ENCODE data around the gene WDFY4.

The WDFY4 gene

DNA sequence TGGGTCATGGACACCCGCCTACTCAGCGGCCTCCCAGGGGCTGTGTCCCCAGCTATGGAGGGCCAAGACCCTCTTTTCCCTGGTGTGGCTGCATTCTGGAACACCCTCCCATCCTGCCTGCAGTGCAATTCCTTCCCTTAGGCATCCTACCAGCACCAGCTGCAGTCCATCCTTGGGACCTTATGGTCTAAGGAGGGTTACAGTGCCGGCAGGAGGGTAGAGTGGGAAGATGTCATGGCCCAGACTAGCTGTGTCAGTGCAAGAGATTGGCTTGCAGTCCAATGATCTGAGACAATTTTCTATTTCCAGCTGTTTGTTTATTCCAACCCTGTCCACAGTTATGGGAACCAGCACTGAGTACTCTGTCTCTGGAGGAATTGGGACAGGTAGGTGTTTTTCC is 92.4 kb downstream of the WDFY4 start:
- DNase-seq, result no peak

DNA sequence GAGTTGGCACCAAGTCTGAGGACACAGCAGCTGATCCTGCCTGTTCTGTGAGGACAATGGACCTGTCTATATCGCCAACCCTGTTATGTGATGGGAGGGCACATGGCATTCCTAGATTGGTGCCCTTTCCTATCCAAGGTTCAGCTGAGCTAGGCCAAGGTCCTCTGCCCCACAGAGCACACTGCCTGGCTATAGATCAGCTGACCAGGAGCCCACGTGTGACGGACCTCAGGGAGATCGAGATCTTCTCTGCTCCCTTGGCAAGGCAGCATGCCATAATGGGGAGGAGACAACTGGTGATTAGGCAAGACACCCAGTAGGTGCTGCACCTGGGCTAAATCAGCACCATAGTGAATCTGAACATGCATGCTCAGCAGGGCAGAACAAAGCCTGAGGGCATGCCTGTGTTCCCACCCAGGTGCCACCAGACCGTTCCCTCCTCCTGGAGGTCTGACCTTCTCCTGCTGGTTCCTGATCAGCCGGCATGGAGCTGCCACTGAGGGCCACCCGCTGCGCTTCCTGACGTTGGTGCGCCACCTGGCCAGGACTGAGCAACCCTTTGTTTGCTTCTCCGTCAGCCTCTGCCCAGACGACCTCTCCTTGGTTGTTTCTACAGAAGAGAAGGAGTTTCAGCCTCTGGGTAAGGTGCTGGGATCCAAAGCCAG is 93.7 kb downstream of the WDFY4 start:
- no peak for DNase-seq

DNA sequence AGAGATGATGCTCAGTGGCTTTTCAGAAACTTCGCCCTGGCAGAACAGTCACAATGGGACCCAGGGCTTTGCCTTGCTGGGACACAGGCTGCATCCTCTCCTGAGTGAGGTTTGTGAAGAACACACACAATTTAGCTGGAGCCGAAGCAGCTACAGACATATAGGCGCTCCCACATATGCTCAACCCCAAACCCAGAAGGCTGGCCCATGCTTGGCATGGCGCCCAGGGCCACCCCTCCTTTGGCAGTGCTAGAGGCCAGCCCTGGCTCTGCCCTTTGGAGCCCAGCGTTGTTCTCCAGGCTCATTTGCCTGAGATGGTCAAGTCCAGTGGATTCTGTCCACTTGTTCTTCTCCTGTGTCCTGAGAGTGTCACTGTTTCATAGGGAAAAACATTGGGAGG is 94.4 kb downstream of the WDFY4 start:
- DNase-seq, result no peak

DNA sequence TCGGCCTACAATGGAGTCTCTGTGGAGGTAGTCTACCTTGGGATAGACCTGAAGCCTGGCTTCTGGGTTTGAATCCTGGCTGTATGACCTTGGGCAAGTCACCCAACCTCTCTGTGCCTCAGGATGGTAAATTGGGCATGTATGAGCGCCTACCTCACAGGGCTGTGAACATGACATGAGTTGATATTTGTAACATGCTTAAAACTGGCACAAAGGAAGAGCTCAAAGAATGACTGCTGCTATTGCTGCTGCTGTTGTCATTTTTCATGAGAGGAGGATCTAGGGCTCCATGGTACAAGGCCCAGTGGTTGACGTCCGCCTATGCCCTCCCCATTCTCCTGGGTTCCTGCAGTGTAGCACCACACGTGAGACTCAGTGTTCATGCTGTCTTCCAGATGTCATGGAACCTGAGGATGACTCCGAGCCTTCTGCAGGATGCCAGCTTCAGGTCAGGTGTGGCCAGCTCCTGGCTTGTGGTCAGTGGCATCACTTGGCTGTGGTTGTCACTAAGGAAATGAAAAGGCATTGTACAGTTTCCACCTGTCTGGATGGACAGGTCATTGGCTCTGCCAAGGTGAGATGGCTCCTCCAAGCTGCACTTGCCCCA is 95.0 kb downstream of the WDFY4 start:
- DNase-seq, result no peak

DNA sequence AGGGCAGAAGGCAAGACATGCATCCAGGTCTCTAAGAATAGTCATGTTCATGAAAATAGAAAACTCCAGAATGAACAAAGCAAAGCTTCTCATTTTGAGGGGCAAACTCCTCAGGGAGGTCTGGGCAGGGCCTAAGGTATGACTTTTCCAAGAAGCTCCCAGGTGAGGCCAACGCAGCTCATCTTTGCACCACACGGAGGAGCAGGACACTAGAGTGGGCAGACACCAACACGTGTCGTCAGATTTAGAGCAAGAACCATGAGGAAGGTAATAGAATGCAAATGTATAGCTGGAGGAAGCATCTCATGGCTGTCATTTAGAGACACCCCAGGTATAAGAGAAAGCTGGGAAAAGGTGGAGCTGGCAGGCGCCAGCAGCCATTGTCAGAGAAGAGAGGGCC is 95.7 kb downstream of the WDFY4 start:
- no peak for DNase-seq

DNA sequence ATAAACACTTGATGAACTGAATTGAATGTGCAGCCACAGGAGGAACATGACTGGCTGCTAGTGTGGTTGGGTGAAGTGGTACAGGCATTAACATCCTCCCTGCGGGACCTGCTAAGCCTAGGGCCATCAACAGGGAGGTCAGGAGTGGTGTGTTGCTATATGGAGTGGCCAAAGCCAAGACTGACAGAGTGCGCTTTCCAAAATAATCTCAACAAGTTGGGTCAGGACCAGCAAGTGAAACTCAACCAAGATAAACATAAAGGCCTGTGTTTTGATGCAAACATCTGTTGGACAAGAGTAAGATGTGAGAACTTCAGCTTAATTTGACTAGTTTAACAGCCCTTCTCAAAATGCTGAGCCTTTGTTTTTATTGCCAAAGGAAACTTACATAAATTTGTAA is 97.7 kb downstream of the WDFY4 start:
- DNase-seq, result no peak

DNA sequence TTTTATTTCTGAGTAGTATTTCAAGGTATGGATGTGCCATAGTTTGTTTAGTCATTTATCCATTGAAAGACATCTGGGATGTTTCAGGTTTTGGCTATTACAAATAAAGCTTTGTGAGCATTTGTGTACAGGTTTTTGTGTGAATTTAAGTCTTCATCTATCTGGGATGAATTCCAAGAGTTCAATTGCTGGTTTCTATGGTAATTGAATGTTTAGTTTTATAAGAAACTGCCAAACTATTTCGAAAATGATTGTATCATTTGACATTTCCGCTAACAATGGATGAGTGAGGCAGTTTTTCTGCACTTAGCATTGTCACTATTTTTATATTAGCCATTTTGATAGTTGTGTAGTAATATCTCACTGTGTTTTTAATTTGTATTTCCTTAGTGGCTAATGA is 99.4 kb downstream of the WDFY4 start:
- no peak for DNase-seq

DNA sequence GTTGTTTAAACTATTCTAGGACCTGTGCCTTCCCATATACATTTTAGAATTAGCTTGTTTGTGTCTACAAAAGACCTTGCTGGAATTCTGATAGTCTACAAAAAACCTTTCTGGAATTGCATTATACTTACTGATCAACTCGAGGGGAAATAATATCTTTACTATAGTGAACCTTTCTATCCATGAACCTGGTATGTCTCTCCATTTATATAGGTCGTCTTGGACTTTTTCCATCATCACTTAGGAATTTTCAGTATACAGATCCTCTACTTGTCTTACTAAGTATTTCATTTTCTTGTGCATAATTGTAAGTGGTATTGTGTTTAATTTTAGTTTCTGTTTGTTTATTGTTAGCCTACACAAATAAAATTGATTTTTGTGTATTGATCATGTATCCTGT is 101.1 kb downstream of the WDFY4 start:
- no peak for DNase-seq

DNA sequence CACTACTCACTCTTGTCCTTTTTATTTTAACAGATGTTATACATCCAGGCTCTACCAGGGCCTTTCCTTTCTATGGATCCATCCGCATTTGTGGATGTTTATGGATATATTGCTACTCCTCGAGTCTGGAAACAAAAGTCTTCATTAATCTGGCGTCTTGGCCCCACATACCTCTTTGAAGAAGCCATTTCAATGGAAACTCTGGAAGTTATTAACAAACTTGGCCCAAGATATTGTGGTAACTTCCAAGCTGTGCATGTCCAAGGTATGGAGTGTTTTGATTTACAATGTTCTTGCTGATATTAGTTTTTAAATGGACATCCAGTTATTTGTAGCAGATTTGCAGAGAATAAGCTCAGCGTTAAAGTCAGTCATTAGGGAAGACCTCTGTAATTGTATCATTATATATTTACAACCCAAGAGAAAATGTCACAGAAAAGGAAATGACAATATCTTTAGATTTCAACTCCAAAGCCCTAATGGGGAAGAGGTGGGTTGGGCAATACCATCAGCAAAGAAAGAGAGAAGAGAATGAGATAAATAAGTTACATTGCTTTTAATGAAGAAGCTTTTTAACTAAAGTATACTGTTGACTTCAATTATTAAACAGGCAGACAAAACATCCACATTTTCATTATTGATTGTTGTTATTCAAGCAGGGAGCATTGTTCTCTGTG is 102.1 kb downstream of the WDFY4 start:
- no peak for DNase-seq

DNA sequence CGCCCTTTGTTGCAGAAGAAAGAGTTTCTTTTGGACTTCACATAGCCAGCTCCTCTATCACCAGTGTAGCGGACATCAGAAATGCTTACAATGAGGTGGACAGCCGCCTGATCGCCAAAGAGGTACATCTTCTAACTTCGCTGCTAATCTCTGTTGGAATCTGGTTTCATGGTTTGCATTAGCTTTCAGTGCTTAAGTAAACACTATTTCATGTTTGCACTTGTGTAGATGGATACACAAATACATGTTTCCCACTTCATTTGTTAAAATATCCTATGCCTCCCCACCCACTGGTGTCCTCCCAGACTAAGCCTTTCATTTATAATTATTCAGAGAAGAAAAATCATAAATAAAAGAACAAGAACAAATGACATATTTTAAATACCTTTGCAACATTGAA is 103.9 kb downstream of the WDFY4 start:
- no peak for DNase-seq

DNA sequence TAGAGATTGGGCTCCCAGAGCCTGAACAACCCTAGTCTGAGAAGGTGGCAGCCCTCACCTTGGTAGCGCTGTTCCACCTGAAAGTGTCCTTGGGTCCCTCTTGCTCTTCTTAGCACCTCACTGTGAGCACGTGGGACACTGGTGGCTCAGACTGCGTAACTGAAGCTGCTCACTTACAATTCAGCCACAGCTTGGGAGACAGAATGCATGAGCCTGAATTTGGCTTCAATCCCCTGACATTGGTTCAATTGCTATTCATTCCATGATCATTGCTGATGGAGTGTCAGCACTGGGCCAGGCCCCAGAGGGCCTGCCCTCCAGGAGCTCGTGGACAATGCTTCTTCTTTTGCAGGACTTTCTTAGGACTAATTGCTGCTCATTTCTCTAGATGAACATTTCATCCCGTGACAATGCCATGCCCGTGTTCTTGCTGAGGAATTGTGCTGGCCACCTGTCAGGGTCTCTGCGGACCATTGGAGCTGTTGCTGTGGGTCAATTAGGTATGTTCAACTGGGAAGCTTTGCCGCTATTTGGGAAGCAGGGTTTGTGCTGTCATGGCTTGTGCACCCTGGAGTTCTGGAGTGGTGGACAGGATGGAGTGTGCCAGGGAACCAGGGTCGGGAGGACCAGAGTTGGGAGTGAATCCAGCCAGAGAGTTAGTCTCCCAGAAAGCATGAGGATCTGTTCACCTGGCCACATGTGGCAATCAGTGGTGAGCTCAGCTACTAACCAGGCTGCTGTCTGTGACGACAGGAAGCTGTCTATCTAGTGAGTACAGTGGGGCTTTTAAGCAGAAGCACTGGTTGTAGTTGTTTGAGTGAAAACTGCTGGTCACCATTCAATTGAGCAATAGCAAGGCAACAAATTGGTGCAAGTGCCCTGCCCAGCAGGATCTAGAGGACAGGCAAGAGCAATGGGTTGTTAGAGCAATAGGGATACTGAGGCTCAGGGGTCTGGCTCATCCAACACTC is 105.1 kb downstream of the WDFY4 start:
- DNase-seq, result no peak

DNA sequence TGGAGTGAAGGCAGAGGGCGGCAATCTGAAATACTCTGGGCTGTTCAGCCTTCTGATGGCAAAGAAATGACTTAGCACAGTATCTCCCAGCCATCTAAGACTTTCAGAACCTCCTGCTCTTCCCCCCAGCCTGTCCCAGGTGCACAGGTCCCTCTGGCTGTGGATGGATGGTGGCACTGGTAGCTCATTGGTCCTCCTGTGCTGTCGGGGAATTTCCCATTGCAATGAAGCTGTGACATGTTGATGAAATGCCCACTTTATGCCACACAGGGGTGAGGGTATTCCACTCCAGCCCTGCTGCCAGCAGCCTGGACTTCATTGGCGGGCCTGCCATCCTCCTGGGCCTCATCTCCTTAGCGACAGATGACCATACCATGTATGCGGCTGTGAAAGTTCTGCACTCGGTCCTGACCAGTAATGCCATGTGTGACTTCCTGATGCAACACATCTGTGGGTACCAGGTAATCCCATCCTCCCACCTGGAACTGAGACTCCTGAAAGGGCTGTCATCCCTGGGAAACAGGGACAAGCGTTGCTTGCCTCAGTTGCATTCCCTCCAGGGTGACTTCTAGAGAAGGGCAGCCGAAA is 105.9 kb downstream of the WDFY4 start:
- DNase-seq, result no peak

DNA sequence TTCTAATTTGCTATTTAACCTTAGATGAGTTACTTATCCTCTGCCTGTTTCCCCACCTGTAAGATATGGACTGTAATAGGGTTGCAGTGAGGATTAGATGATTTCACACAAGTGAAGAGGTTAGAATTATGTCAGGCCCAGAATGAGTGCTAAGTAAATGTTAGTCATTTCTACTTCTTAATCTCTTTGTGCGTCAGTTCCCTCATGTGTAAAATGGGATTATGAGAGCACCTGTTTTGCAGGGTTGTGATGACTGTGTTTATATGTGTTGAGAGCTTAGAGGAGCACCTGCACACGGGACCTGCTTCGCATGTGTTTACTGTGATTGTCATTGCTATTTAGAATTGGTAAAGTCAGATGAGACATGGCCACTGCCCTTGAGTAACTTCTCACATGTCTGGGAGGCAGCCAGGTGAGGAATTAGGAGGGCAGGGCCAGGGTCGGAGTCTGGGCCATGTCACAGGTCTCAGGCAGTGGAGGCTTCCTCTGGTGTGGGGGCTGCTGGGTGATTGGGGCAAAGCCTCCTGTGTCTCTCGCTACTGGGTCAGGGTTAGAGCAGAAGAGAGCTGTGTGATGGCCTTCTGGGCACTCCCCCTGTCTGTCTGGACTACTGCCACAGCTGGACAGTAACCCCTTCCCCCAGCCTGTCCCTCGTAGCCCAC is 106.7 kb downstream of the WDFY4 start:
- DNase-seq, result no peak

DNA sequence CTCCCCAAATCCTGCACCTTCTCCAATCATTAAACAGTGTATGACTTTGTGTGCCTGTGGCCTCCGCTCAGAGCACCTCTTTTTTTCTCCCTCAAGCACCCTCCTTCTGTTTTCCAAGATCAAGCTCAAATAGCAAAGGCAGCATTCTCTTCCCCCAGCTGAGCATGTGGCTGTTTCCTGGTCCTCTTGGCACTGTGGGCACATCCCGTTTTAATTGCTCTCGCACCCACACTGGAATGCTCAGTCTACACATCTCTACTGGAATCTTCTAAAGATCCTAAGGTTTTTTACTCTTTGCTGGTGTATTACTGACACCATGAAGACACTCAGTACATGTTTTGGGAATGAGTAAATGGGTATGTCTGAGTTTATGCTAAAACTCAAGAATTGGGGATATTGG is 107.4 kb downstream of the WDFY4 start:
- no peak for DNase-seq

DNA sequence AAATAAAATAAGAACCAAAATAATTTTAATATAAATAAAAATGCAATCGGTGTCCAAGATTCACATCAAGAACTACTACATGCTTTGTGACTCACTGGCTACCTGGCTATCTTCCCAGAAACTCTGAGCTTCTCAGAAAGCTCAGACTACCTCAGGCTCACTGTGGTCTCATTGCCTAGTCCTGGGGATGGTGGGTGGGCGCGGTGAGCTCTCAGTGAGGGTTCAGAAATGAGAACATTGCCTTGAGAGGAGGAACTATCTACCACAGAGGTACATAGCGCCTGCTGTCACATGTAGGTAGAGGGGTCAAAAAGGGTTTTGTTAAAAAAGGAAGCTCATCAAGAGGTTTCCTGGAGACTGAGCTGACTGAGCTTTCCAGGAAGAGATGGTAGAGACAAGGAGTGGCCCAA is 108.0 kb downstream of the WDFY4 start:
- no peak for DNase-seq

DNA sequence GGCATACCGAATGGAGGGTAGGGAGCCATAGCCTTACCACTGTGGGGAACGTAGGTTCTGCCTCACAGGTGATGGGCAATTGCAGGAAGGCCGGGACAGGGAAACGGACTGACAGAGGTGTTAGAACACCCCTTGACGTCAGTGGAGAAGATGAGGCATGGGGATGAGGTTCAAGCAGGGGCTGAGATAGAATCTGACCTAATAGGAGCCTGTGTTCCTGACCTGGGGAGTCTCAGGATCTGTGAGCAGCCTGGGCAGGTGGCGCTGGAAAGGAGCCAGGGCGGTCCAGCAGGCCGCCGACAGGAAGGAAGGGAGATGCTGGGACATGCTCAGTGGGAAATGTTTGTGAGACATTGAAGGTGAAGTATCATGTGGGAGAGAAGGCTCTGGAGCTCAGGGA is 109.4 kb downstream of the WDFY4 start:
- DNase-seq, result no peak

DNA sequence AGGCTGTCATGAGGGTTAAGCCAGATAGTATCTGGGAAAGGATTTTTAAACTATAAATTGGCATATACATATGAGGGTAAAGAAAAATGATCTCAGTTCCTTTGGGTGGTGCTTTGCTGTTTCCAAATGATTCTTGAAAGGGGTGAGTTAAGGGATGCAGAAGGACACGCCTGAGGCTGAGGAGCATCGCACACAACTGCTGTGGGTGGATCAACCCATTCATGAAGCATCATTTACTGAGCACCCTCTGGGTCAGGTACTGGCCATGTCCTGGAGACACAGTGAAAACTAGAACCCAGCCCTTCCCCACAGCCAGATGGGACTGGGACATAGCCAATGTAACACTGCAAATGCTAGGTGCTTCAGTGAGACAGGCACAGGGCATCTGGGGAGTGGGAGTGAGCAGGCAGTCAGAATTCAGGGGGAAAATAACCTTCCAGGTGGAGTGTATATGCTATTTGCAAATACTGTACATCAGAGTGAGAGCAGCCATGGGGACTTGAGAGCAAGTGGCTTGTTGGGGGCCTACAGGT is 112.1 kb downstream of the WDFY4 start:
- no peak for DNase-seq

DNA sequence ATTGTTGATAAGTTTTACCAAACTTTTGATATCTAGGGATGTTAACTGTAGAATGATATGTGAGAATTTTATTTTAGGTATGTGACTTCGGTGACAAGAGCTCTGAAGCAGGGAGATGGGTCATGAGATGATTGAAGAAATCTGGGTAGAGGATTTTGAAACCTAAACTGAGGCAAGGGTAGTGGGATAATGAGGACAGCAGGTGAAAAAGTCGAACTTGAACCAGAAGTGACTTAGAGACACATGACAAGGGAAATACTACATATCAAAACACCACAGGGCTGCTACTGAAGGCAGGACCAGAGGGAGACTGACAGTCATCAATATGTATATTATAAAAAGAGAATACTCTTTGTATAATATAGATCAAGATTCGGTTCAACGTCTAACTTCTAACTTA is 113.2 kb downstream of the WDFY4 start:
- DNase-seq, result no peak

DNA sequence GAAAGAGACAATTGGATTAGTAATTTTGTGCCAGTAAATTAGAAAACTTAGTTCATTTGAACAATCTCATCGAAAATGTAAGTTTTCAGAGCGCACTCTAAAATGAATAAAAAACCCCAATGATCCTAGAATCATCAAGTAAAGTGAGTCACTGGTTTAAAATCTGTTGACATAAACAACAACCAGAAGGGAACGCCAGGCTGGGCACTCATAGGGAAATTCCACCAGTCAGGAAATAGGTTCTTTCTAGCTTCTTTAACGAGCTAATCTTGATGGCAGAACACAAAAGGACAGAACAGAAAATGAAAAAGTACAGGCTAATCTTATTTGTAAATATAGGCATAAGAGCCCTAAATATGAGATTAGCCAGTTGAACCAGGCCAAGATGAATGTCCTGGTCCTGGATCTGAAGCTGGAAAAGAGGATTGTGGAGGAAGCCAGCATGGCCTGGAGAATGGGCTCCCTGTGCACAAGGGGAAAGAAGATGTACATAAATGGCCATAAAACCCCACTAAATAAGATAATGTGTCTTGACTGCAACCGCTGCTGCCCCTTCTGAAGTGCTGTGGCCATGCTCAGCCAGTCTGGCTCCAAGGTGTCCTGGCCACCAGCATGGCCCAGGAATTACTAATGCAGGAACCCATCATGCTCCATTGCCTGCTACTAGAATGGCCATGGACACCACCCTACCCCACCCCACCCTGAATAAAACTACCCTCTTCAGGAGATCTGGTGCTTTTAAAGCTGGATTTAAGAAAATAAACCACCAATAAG is 114.0 kb downstream of the WDFY4 start:
- DNase-seq, result no peak

DNA sequence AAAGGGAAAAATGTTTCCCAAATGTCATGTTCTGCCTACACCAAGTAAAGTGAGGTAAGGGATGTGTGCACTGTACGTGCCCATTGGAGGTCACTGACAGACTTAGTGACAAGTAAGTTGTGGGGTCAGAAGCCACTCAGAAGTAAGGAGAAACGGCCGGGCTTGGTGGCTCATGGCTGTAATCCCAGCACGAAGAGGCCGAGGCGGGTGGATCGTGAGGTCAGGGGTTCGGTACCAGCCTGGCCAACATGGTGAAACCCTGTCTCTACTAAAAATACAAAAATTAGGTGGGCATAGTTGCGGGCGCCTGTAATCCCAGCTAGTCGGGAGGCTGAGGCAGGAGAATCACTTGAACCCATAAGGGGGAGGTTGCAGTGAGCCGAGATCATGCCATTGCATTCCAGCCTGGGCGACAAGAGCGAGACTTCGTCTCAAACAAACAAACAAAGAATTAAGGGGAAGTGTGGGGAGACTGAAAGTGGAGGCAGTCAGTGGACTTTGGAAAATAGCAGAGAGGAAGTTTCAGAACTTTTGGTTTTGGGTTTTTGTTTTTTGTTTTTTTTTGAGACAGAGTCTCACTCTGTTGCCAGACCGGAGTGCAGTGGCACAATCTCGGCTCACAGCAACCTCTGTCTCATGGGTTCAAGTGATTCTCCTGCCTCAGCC is 114.8 kb downstream of the WDFY4 start:
- no peak for DNase-seq

Data from NCI-H187 treated with DMSO at 0.1 percent for 48 hours (cell line).